ENCODE measurements around the gene PFDN6. TPM values are rescaled to one million over a fixed set of nuclear protein-coding genes. Genes with fewer than 3 reads are reported as not detected.

Gene PFDN6
- total and polyA plus RNA-seq, 9 of the 15 experiments (the other 6 are each of a cell fraction or from before 2014, with no cell fraction given), result 6.8 to 475 (median 216) TPM

DNA sequence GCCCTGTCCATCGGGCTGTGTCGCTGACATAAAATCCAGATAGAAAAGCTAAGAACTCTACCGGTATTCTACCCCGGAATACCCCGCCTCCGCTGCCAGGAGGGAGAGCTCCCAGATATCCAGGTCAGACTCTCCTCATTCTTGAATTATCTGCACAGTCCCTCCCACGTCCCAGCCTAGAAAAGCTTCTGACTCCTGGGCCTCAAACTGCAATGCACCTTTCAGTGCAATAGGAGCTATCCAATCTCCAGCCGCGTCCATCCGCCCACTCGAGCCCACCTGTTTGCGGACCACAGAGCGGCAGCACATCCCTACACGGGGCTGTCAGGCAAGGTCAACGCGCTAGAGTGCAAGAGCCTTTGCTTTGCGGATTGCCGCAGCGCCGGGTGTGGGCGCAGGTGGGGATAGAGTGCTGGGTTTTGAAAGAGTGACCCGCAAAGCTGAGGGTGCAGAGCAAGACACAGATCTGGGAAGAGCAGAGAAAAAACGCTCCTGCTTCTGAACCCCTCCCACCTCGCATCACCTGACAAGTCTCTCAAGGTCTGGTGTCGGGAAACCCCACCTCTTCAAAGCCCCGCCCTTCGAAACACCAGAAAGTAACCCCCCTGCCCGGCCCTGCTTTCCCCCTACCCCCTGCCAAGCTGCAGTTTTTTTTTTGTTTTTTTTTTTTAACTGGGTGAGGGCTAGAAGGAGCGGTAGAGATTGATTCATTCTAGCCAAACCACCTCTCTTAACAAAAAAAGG, 23.1 kb downstream of the PFDN6 start (continued):
- no peak for TF ChIP-seq ZBTB34 (CRISPR knock-in tag; IDR thresholded peaks at IDR 0.05)
- TF ChIP-seq PCBP1 (IDR thresholded peaks at IDR 0.05; ENCODE audit: low read depth, low read length, poor library complexity, severe bottlenecking), result no peak
- TF ChIP-seq, protein P1, sequence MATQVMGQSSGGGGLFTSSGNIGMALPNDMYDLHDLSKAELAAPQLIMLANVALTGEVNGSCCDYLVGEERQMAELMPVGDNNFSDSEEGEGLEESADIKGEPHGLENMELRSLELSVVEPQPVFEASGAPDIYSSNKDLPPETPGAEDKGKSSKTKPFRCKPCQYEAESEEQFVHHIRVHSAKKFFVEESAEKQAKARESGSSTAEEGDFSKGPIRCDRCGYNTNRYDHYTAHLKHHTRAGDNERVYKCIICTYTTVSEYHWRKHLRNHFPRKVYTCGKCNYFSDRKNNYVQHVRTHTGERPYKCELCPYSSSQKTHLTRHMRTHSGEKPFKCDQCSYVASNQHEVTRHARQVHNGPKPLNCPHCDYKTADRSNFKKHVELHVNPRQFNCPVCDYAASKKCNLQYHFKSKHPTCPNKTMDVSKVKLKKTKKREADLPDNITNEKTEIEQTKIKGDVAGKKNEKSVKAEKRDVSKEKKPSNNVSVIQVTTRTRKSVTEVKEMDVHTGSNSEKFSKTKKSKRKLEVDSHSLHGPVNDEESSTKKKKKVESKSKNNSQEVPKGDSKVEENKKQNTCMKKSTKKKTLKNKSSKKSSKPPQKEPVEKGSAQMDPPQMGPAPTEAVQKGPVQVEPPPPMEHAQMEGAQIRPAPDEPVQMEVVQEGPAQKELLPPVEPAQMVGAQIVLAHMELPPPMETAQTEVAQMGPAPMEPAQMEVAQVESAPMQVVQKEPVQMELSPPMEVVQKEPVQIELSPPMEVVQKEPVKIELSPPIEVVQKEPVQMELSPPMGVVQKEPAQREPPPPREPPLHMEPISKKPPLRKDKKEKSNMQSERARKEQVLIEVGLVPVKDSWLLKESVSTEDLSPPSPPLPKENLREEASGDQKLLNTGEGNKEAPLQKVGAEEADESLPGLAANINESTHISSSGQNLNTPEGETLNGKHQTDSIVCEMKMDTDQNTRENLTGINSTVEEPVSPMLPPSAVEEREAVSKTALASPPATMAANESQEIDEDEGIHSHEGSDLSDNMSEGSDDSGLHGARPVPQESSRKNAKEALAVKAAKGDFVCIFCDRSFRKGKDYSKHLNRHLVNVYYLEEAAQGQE (IDR thresholded peaks at IDR 0.05; ENCODE audit: borderline replicate concordance), result peak; percentile 48; the same call in 1 of the 2 replicates
- TF ChIP-seq, protein P1 (CRISPR knock-in tag; IDR thresholded peaks at IDR 0.05; ENCODE audit: low read depth), result no peak
- no peak for TF ChIP-seq ZNF589 (CRISPR knock-in tag; IDR thresholded peaks at IDR 0.05; ENCODE audit: low read depth)
- TF ChIP-seq ARNT (IDR thresholded peaks at IDR 0.05), result no peak
- peak; percentile 43; the same call in 1 of the 2 replicates for TF ChIP-seq HDAC2 (IDR thresholded peaks at IDR 0.05)
- peak; percentile 42 for TF ChIP-seq TBP (optimal IDR thresholded peaks at IDR 0.05; ENCODE audit: low read depth, low read length)
- TF ChIP-seq, protein P2, sequence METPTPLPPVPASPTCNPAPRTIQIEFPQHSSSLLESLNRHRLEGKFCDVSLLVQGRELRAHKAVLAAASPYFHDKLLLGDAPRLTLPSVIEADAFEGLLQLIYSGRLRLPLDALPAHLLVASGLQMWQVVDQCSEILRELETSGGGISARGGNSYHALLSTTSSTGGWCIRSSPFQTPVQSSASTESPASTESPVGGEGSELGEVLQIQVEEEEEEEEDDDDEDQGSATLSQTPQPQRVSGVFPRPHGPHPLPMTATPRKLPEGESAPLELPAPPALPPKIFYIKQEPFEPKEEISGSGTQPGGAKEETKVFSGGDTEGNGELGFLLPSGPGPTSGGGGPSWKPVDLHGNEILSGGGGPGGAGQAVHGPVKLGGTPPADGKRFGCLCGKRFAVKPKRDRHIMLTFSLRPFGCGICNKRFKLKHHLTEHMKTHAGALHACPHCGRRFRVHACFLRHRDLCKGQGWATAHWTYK (CRISPR knock-in tag; IDR thresholded peaks at IDR 0.05), result peak; percentile 32; the same call in 1 of the 2 replicates
- peak; percentile 38 to 48; a peak in 2 of 4 replicates for TF ChIP-seq MAZ (CRISPR knock-in tag; conservative IDR thresholded peaks at IDR 0.05 in 1 of 2, IDR thresholded peaks at IDR 0.05 in 1 of 2)
- TF ChIP-seq, protein P3, sequence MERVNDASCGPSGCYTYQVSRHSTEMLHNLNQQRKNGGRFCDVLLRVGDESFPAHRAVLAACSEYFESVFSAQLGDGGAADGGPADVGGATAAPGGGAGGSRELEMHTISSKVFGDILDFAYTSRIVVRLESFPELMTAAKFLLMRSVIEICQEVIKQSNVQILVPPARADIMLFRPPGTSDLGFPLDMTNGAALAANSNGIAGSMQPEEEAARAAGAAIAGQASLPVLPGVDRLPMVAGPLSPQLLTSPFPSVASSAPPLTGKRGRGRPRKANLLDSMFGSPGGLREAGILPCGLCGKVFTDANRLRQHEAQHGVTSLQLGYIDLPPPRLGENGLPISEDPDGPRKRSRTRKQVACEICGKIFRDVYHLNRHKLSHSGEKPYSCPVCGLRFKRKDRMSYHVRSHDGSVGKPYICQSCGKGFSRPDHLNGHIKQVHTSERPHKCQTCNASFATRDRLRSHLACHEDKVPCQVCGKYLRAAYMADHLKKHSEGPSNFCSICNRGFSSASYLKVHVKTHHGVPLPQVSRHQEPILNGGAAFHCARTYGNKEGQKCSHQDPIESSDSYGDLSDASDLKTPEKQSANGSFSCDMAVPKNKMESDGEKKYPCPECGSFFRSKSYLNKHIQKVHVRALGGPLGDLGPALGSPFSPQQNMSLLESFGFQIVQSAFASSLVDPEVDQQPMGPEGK (CRISPR knock-in tag; IDR thresholded peaks at IDR 0.05; ENCODE audit: borderline replicate concordance), result no peak
- TF ChIP-seq CBFA2T3 (IDR thresholded peaks at IDR 0.05), result peak; percentile 25; the same call in 1 of the 2 replicates
- peak; percentile 53; the same call in 1 of the 2 replicates for TF ChIP-seq SP1 (CRISPR knock-in tag; IDR thresholded peaks at IDR 0.05)
- peak in 1 of 2 experiments; percentile 73; a peak in 2 of 4 replicates for TF ChIP-seq HDAC1 (IDR thresholded peaks at IDR 0.05)

Measured in K562 (cell line).